ENCODE results near the gene RAB3D.
"Not testable (repeated sequence)": the region's sequence is repeated elsewhere in the genome, so short reads cannot be mapped to it uniquely, and the experiment has no call there.

- TF ChIP-seq EZH2 (IDR thresholded peaks at IDR 0.05; ENCODE audit: insufficient read depth, poor library complexity, severe bottlenecking); EZH2phosphoT487 (IDR thresholded peaks at IDR 0.05; ENCODE audit: insufficient read depth, low read depth): not testable (repeated sequence)
Measured at GRCh38 chr19:11333838-11334237, 5.6 kb downstream of the RAB3D start.
